Stimulated activated memory B cell treated with anti-CD40 and anti-IgM and Interleukin-4, amounts not matched to agents 10 μg/mL and 1 μg/mL and 100 μg/mL, for 72 hours (primary cell): Measurements from ENCODE around the gene LRRC53.

Source experiments
- ATAC-seq: fragments of 150-1000 bp; cut with Tn5 transposase; 2 replicates; pipeline ENCODE4 v1.10.0; 2021
- H3K27ac Mint-ChIP-seq: one replicate; pipeline ENCODE4 v1.8.0; 2022; ENCODE audit warnings: mild to moderate bottlenecking, mixed read lengths
- H3K27me3 Mint-ChIP-seq: one replicate; pipeline ENCODE4 v1.8.0; 2022; ENCODE audit warnings: mixed read lengths
- H3K36me3 Mint-ChIP-seq: one replicate; pipeline ENCODE4 v1.8.0; 2022; ENCODE audit warnings: mixed read lengths
- H3K4me1 Mint-ChIP-seq: one replicate; pipeline ENCODE4 v1.8.0; 2022; ENCODE audit warnings: mixed read lengths
- H3K4me3 Mint-ChIP-seq: one replicate; pipeline ENCODE4 v1.8.0; 2022; ENCODE audit warnings: mild to moderate bottlenecking, moderate library complexity, mixed read lengths
- H3K9me3 Mint-ChIP-seq: one replicate; pipeline ENCODE4 v1.8.0; 2022; ENCODE audit warnings: mixed read lengths

The LRRC53 gene

GRCh38 chr1:74429580-74429979 is 82.8 kb downstream of the LRRC53 start:
- peaks cover 6% of the 10 kb centered on the region for H3K27me3 Mint-ChIP-seq
- no peak for ATAC-seq
- H3K9me3 Mint-ChIP-seq: no peaks in the 10 kb centered on the region
- no peaks in the 10 kb centered on the region for H3K4me1 Mint-ChIP-seq
- no peaks in the 10 kb centered on the region for H3K36me3 Mint-ChIP-seq
- no peak overlapping the region for H3K27ac Mint-ChIP-seq
- H3K4me3 Mint-ChIP-seq: no peak overlapping the region

- H3K4me3 Mint-ChIP-seq: no peak overlapping the region
- peaks cover 15% of the 10 kb centered on the region for H3K27me3 Mint-ChIP-seq
- no peaks in the 10 kb centered on the region for H3K36me3 Mint-ChIP-seq
- no peak overlapping the region for H3K27ac Mint-ChIP-seq
- no peak for ATAC-seq
- H3K4me1 Mint-ChIP-seq: no peaks in the 10 kb centered on the region
- H3K9me3 Mint-ChIP-seq: no peaks in the 10 kb centered on the region
Measured at GRCh38 chr1:74427681-74428080, 84.7 kb downstream of the LRRC53 start.

GRCh38 chr1:74426208-74426937 is 86.0 kb downstream of the LRRC53 start:
- H3K9me3 Mint-ChIP-seq: no peaks in the 10 kb centered on the region
- no peak for ATAC-seq
- peaks cover 15% of the 10 kb centered on the region for H3K27me3 Mint-ChIP-seq
- no peaks in the 10 kb centered on the region for H3K36me3 Mint-ChIP-seq
- no peak overlapping the region for H3K27ac Mint-ChIP-seq
- no peak overlapping the region for H3K4me3 Mint-ChIP-seq
- H3K4me1 Mint-ChIP-seq: no peaks in the 10 kb centered on the region

GRCh38 chr1:74425676-74426075 is 86.7 kb downstream of the LRRC53 start:
- Mint-ChIP-seq H3K4me3 (no peak overlapping the region), H3K4me1 (no peaks in the 10 kb centered on the region), H3K36me3 (no peaks in the 10 kb centered on the region), H3K27me3 (peaks cover 15% of the 10 kb centered on the region), H3K9me3 (no peaks in the 10 kb centered on the region), H3K27ac (no peak overlapping the region)
- no peak for ATAC-seq

- Mint-ChIP-seq H3K36me3 (no peaks in the 10 kb centered on the region), H3K4me3 (no peak overlapping the region), H3K9me3 (no peaks in the 10 kb centered on the region), H3K27me3 (peaks cover 15% of the 10 kb centered on the region), H3K4me1 (no peaks in the 10 kb centered on the region), H3K27ac (no peak overlapping the region)
- ATAC-seq: no peak
Measured at GRCh38 chr1:74423471-74423870, 88.9 kb downstream of the LRRC53 start.

- no peak overlapping the region for H3K27ac Mint-ChIP-seq
- no peak for ATAC-seq
- H3K4me1 Mint-ChIP-seq: no peaks in the 10 kb centered on the region
- no peaks in the 10 kb centered on the region for H3K9me3 Mint-ChIP-seq
- no peak overlapping the region for H3K4me3 Mint-ChIP-seq
- H3K27me3 Mint-ChIP-seq: peaks cover 9% of the 10 kb centered on the region
- H3K36me3 Mint-ChIP-seq: no peaks in the 10 kb centered on the region
Measured at GRCh38 chr1:74422421-74423292, 89.8 kb downstream of the LRRC53 start.

GRCh38 chr1:74420467-74420866 is 91.9 kb downstream of the LRRC53 start:
- Mint-ChIP-seq H3K27me3 (peaks cover 9% of the 10 kb centered on the region), H3K27ac (no peak overlapping the region)

More at GRCh38 chr1:74420467-74420866, 91.9 kb downstream of the LRRC53 start:
- Mint-ChIP-seq H3K9me3 (no peaks in the 10 kb centered on the region), H3K4me1 (no peaks in the 10 kb centered on the region), H3K4me3 (no peak overlapping the region), H3K36me3 (no peaks in the 10 kb centered on the region)
- no peak for ATAC-seq
